ENCODE measurements around the gene PLK1. TPM values are rescaled to one million over a fixed set of nuclear protein-coding genes. Genes with fewer than 3 reads are reported as not detected.
A peak's percentile ranks its signal among the peaks of the same experiment; 100 is the strongest.

The PLK1 gene
- total and polyA plus RNA-seq, 2 experiments from 2014 or later = 5.0 to 13.6 TPM

- Histone ChIP-seq H3K79me2 (peaks cover 38% of the 10 kb centered on the region), H3K36me3 (replicated peaks; ENCODE audit: insufficient read depth, low read depth) (no peaks in the 10 kb centered on the region), H3K9me2 (replicated peaks; ENCODE audit: insufficient read depth) (no peaks in the 10 kb centered on the region), H3K4me2 (peak overlapping the region; percentile 80), H3K27me3 (no peaks in the 10 kb centered on the region), H3K4me3 (peak overlapping the region; percentile 67), H3K27ac (peak overlapping the region; percentile 91), H3K4me1 (ENCODE audit: insufficient read depth) (no peaks in the 10 kb centered on the region), H4K20me1 (ENCODE audit: insufficient read depth, poor library complexity, severe bottlenecking) (no peaks in the 10 kb centered on the region), H3K9me3 (ENCODE audit: low read depth) (no peaks in the 10 kb centered on the region), H2AFZ (no peak overlapping the region)
- WGBS (ENCODE audit: low lambda C conversion rate, missing lambda C conversion rate) = 86% methylated on average over 14 of the region's 14 CpGs
- no peak for TF ChIP-seq CTCF (IDR thresholded peaks at IDR 0.05; ENCODE audit: poor library complexity)
- TF ChIP-seq EZH2phosphoT487 (IDR thresholded peaks at IDR 0.05; ENCODE audit: low read depth, severe bottlenecking, unreplicated experiment) = no peak
- TF ChIP-seq EZH2 (IDR thresholded peaks at IDR 0.05; ENCODE audit: borderline replicate concordance) = no peak
- no peak for DNase-seq (ENCODE audit: low spot score)
These were observed 36.4 kb upstream of the PLK1 start for GRCh38 chr16:23642246-23642774.

- no peaks in the 10 kb centered on the region for H3K27me3 ChIP-seq
- H3K36me3 ChIP-seq (replicated peaks; ENCODE audit: insufficient read depth, low read depth) = no peaks in the 10 kb centered on the region
- peaks cover 10% of the 10 kb centered on the region for H3K79me2 ChIP-seq
- no peak overlapping the region for H2AFZ ChIP-seq
- no peak overlapping the region for H3K4me3 ChIP-seq
- H3K9me3 ChIP-seq (ENCODE audit: low read depth) = no peaks in the 10 kb centered on the region
- no peaks in the 10 kb centered on the region for H3K9me2 ChIP-seq (replicated peaks; ENCODE audit: insufficient read depth)
- no peak for DNase-seq (ENCODE audit: low spot score)
- no peak for TF ChIP-seq CTCF (IDR thresholded peaks at IDR 0.05; ENCODE audit: poor library complexity)
- no peak overlapping the region for H3K27ac ChIP-seq
- H3K4me2 ChIP-seq = no peak overlapping the region
- no peaks in the 10 kb centered on the region for H3K4me1 ChIP-seq (ENCODE audit: insufficient read depth)
- WGBS (ENCODE audit: low lambda C conversion rate, missing lambda C conversion rate) = 79% methylated on average over 4 of the region's 4 CpGs
- H4K20me1 ChIP-seq (ENCODE audit: insufficient read depth, poor library complexity, severe bottlenecking) = peaks cover 3% of the 10 kb centered on the region
These were observed 27.8 kb upstream of the PLK1 start for GRCh38 chr16:23650674-23651416.

- H3K79me2 ChIP-seq = peaks cover 7% of the 10 kb centered on the region
- no peak overlapping the region for H3K27ac ChIP-seq
- no peaks in the 10 kb centered on the region for H3K36me3 ChIP-seq (replicated peaks; ENCODE audit: insufficient read depth, low read depth)
- no peaks in the 10 kb centered on the region for H3K9me3 ChIP-seq (ENCODE audit: low read depth)
- H4K20me1 ChIP-seq (ENCODE audit: insufficient read depth, poor library complexity, severe bottlenecking) = peaks cover 3% of the 10 kb centered on the region
- H3K4me3 ChIP-seq = no peak overlapping the region
- DNase-seq (ENCODE audit: low spot score) = no peak
- no peaks in the 10 kb centered on the region for H3K27me3 ChIP-seq
- H3K9me2 ChIP-seq (replicated peaks; ENCODE audit: insufficient read depth) = no peaks in the 10 kb centered on the region
- TF ChIP-seq EZH2phosphoT487 (IDR thresholded peaks at IDR 0.05; ENCODE audit: low read depth, severe bottlenecking, unreplicated experiment) = no peak
- H2AFZ ChIP-seq = no peak overlapping the region
- no peaks in the 10 kb centered on the region for H3K4me1 ChIP-seq (ENCODE audit: insufficient read depth)
- H3K4me2 ChIP-seq = no peak overlapping the region
- 90% methylated on average over 4 of the region's 4 CpGs for WGBS (ENCODE audit: low lambda C conversion rate, missing lambda C conversion rate)
These were observed 26.7 kb upstream of the PLK1 start for GRCh38 chr16:23651943-23652468.

GRCh38 chr16:23663918-23664317 is 14.8 kb upstream of the PLK1 start:
- DNase-seq (ENCODE audit: low spot score) = no peak
- no peak overlapping the region for H3K27ac ChIP-seq
- no peak overlapping the region for H3K4me3 ChIP-seq
- H3K36me3 ChIP-seq (replicated peaks; ENCODE audit: insufficient read depth, low read depth) = no peaks in the 10 kb centered on the region
- no peaks in the 10 kb centered on the region for H3K9me2 ChIP-seq (replicated peaks; ENCODE audit: insufficient read depth)
- H4K20me1 ChIP-seq (ENCODE audit: insufficient read depth, poor library complexity, severe bottlenecking) = no peaks in the 10 kb centered on the region
- no peaks in the 10 kb centered on the region for H3K9me3 ChIP-seq (ENCODE audit: low read depth)
- no peak overlapping the region for H3K4me2 ChIP-seq
- H2AFZ ChIP-seq = no peak overlapping the region
- no peak for TF ChIP-seq EZH2 (IDR thresholded peaks at IDR 0.05; ENCODE audit: borderline replicate concordance)
- no peak for TF ChIP-seq CTCF (IDR thresholded peaks at IDR 0.05; ENCODE audit: poor library complexity)
- H3K27me3 ChIP-seq = no peaks in the 10 kb centered on the region
- H3K79me2 ChIP-seq = no peaks in the 10 kb centered on the region
- no peaks in the 10 kb centered on the region for H3K4me1 ChIP-seq (ENCODE audit: insufficient read depth)
- WGBS (ENCODE audit: low lambda C conversion rate, missing lambda C conversion rate) = 90% methylated on average over 2 of the region's 2 CpGs

Measured in hepatocyte (in vitro differentiated cells).